Ammon's horn (tissue), 1 donor: Measurements from ENCODE around the gene TAF6.
A peak's percentile ranks its signal among the peaks of the same experiment; 100 is the strongest.

Experiments used
- DNase-seq: peaks from one replicate; pipeline ENCODE4 v3.0.0-alpha.2; 2016; ENCODE audit warnings: low spot score

Gene TAF6

DNA sequence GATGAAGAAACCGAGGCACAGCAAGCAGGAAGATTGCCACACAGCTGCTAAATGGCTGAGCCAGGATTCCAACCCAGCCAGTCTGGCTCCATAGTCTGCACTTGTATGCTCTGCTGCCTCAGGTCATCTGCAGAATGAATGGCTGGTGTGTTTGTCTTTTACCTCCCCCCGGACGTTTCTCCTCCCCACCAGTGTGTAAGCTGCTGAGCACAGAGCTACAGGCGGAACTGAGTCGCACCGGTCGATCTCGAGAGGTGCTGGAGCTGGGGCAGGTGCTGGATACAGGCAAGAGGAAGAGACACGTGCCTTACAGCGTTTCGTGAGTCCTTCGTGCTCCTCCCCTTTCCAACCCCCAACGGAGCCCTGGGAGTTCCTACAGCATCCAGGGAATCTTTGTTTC lies 2.9 kb upstream of the TAF6 start:
- DNase-seq: no peak

GRCh38 chr7:100120733-100121036 lies 1.5 kb upstream of the TAF6 start:
- no peak for DNase-seq

DNA sequence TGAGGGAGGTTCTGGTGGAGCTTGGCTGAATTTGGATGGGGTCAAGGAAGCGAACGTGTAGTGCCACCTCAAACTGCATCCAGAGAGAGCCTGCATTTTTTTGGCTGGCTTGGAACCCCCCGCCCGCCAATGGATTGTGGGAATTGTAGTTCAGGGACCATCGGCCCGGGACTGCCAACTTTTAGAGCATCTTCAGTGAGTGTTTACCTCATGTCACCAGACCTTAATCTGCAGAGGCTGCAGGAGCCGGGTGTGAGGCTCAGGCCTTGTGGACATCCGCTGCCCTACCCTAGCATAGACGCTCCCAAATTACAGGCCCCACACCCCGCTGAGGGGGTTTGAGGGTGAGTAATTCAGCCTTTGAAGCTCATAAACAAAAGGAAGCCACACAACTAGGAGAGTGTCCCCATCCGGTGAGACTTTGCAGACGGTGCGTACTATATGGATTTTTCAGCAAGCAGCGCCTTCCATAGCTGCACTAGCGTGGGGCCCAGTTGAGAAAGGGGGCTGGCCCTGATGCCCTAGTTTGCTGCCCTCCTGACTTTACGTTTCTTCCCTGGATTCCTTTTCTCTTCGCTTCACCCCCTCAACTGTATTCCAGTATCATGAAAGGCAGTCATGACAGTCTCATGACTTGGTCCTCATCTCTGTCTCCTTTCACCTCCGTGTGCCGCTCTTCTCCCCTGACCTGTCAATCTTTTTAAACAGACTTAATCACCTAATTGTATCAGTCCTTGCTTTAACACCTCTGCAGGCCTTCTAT lies 993 bp upstream of the TAF6 start:
- DNase-seq: peak; percentile 82

DNA sequence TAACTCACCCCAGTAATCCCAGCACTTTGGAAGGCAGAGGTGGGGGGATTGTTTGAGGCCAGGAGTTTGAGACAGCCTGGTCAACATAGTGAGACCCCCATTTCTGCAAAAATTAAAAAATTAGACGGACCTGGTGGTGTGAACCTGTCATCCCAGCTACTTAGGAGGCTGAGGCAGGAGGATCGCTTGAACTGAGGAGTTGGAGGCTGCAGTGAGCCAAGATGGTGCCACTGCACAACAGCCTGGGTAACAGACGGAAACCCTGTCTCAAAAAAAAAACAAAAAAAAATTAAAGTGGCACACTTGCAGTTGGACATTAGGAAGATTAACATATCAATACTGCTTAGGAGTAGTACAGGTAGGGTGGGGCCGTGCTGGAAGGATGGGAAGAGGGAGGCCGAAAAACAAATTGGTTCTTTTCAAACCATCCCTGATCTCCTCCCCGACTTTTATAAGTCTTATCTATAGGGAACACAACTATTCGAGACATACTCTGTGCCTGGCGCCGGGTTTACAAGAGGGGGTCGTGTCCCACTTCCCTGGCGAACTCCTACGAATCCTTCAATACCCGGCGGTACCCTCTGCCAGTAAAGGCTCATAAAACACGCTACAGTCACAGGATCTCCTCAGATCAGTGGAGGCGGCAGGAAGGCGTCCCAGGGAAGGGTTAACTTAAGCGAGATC lies 628 bp downstream of the TAF6 start:
- no peak for DNase-seq

- DNase-seq: no peak
Observed at GRCh38 chr7:100115026-100115425, 4.1 kb downstream of the TAF6 start.

DNA sequence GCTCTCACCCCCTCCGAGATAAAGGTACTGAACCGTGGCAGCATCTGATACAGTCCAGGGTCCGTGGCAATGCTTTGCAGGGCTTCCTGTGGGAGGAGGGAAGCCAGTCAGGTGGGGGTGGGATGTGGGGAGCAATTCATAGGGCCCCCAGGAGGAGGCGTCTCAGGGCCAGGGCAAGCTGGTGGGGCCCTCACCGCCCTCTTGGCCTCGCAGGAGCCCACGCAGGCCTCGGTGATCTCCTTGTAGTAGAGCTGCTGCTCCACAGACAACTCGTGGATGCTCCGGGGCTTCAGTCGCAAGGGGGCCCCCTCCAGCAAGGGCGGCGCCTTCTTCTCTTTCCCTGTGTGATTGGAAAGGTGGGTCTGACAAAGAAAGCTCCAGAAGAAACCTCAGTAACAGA lies 7.2 kb downstream of the TAF6 start:
- DNase-seq: no peak

DNA sequence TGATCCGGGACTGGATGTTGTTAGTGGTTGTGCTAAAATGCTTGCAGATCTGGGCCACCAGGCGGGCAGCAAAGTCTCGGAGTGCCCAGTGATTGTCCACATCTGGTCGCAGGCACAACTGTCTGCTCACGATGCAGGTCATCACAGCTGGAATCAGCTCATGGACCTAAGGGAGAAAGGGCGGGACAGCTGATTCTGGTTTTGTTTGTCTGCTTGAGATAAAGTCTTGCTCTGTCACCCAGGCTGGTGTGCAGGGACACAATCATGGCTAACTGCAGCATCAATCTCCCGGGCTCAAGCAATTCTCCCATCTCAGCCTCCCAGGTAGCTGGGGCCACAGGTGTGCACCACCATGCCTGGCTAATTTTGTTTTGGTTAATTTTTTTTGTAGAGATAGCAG lies 8.0 kb downstream of the TAF6 start:
- DNase-seq: no peak

DNA sequence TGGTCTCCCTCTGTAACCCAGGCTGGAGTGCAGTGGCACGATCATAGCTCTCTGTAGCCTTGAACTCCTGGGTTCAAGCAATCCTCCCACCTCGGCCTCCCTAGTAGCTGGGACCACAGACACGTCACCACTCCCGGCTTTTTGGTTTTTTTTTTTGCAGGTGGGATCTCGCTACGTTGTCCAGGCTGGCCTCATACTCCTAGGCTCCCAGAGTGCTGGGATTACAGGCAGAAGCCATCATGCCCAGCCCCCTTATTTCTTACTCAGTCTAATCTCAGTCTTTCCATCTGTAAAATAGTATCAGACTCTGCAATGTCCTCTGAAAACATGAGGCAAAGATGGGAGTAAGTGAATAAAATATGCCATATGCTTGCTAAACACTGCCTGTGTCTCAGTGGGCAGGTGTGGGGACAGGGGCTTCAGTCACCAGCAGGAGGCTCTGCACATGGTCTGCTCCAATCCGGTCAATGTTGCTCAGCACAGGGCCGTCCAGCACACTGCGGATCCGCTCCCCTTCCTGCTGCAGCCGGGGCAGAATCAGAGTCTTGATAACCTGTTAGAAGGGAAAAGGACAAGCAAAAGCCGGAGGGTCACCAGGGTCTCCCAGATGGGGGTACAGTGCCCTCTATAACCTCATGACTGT lies 9.5 kb downstream of the TAF6 start:
- no peak for DNase-seq

- no peak for DNase-seq
Observed at GRCh38 chr7:100107890-100108289, 11.3 kb downstream of the TAF6 start.

DNA sequence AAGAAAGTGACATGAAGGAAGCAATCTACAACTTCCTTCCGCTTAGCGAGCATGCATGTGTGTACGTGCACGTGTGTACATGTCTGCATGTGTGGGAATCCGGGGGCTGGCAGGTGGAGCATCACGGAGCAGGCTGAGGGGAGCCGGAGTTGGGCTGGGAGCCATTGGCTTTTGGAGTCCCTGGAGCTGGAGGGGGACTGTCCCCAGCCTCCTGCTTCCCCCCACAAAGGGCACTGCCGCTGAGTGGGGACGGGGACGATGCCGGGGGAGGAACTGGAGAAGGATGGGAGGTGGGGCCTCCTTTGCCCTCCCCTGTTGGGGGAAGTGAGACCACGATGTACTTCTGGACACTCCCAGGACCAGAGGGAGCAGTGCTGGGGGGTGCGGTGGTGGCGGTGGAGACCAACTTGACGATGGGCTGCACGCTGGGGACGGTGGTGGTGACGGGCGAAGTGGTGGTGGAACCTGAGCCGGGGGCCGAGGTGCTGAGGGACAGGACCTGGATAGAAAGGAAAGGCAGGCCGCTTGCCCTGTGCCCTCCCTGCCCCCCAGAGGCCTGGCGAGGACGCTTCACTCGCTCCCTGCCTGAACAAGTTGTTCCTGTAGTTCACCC lies 11.9 kb downstream of the TAF6 start:
- no peak for DNase-seq

DNA sequence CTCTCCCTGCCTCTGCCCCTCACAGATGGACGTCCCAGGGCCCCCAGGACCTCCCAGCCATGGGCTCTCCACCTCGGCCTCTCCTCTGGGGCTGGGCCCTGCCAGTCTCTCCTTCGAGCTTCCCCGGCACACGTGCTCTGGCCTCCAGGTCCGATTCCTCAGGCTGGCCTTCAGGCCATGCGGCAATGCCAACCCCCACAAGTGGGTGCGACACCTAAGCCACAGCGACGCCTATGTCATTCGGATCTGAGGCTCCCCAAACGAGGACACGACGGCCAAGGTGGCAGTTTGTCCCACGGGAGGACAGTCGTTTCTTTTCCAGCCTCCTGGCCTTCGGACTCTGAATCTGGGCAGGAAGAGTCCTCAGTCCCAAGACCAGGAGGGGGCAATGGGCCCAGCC lies 12.5 kb downstream of the TAF6 start:
- DNase-seq: no peak

DNA sequence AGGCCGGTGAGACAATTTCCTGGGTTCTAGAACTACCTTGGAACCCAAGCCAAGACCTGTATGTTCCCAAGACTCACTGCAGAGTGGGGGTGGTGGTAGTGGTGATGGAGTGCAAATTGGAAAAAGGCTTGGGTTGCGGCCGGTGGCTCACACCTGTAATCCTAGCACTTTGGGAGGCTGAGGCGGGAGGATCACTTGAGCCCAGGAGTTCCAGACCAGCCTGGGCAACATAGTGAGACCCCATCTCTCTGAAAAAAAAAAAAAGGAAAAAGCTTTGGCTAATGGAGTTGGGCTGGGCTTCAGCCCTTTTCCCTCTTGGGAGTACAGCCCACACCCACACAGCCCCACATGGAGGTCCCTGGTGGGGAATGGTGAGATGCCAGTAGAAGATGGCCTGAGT lies 13.6 kb downstream of the TAF6 start:
- no peak for DNase-seq

DNA sequence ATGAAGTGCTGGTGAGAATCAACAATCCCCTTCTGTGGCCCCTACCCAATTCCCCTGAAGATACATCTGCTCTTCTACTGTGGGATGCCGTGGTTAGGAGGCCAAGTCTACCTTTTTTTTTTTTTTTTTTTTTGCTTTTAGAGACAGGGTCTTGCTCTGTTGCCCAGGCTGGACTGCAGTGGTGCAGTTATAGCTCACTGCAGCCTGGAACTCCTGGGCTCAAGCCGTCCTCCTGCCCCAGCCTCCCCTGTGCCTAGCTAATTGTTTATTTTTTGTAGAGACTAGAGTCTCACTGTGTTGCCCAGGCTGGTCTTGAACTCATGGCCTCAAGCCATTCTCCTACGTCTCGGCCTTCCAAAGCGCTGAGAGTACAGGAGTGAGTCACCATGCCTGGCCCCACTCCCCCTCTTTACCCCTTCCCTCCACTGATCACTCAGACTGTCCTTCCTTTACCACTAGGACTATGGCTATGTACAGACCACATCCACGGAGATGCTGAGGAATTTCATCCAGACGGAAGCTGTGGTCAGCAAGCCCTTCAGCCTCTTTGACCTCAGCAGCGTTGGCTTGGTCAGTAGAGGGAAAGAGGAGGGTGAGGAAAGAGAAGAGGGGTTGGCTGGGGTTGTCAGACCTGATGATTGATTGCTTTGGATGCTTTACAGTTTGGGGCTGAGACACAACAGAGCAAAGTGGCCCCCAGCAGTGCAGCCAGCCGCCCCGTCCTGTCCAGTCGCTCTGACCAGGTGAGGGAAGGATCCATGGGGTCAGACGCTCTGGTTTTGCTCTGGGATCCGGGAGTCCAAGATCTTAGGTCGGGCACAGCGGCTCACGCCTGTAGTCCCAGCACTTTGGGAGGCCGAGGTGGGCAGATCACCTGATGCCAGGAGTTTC lies 16.0 kb downstream of the TAF6 start:
- no peak for DNase-seq

DNA sequence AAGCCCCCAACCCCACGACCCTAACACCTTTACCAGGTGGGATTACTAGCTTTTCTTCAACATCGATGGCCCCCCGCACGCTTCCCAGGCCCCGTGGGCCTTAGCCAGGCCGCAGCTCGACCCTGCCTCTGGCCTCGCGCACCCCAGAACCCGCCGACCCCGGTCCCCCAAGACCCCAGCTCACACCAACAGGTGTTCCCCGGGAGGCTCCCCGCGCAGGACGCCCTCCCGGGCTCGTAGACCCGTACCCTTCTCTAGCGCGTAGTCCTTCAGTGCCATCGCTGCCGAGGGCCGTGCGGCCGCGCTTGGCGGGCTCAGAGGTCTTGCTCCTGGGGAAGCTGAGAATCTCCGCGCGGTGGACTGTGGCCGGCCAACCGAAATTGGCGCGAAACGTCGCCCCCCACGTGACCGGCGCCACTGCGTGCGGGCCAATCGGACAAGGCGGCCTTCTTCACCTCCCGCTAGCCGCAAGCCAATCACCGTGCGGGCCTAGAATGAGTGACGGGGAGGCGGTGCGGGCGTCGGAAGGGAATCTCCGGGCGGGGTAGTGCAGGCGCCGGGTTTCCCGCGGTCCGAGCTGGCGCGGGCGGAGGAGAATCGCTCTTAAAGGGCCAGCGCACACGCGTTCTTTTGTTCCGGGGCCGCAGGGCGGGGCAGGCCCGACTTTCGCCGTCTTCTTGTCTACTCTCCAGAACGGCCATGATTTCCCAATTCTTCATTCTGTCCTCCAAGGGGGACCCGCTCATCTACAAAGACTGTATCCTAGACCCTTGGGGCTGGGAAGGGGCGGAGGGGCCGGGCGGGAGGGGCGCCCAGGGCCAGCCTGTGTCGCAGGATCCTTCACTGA lies 17.9 kb downstream of the TAF6 start, which contains the start of the genes AP4M1 and MCM7:
AP4M1 (plus strand) TSS at position 628 of the 847 bp plus-strand sequence; CDS start at position 700, 72 bp downstream.
MCM7 (minus strand) TSS at position 382 of the 847 bp plus-strand sequence; CDS start at position 279, 103 bp downstream.
- DNase-seq: peak; percentile 99

GRCh38 chr7:100100420-100101015 lies 18.6 kb downstream of the TAF6 start:
- peak; percentile 93 for DNase-seq

DNA sequence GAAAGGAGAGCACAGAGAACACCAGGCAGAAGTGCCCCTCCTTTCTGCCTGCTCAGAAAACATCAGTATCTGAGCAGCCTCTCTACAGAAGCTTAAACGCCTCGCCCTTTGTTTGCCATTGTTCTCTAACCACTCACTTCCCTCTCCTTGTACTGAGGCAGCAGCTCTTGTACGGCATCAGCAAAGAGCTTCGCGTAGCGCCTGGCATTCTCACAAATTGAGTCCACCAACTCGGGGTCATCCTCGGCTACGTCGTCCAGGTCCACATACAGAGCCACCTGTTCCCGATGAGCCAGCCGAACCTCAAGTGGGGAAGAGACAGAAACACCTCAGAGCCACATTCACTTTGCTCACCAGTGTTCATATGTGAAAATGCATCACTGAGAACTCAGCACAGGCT lies 19.7 kb downstream of the TAF6 start:
- no peak for DNase-seq

GRCh38 chr7:100098913-100099312 lies 20.2 kb downstream of the TAF6 start:
- no peak for DNase-seq

DNA sequence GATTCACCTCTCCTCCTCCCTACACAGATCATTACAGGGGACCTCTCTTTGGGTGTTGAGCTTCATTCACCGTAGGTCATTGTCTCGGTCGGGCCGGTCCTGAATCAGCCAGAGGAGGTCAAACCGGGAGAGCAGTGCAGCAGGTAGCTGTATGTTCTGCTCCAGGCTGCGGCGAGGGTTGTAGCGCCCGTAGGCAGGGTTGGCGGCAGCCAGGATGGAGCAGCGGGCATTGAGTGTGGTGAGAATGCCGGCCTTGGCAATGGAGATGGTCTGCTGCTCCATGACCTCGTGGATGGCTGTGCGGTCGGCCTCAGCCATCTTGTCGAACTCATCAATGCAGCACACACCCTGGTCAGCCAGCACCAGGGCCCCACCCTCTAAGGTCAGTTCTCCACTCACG lies 23.5 kb downstream of the TAF6 start:
- DNase-seq: no peak

- DNase-seq: no peak
Observed at GRCh38 chr7:100095289-100095688, 23.9 kb downstream of the TAF6 start.

DNA sequence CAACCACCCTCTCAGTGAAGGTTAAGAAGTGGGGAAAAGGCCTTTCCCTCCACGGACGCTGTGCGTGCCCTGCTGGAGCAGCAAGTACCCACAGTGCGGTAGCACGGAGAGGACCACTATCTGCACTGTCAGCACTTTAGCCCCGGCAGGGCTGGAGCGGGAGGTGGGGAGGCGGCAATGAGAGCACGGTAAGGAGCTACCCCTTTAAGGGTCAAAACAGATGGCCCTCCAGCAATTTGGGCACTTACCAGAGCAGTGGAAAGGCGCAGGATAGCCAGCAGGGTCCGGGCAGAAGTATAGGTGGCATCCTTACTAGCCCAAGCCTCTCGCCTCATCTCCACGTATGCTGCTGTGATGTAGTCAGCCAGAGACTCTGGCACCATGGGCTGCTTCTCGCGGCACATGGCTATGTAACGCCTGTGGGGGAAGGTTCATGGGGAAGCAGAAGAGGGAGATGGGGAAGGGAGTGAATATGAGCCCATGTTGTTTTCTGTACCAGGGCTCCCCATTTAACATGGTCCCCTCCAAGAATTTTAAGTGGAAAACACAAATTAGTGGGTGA lies 25.2 kb downstream of the TAF6 start:
- no peak for DNase-seq
